ENCODE data around the gene IHH. TPM values are rescaled to one million over a fixed set of nuclear protein-coding genes. Genes with fewer than 3 reads are reported as not detected.

Gene IHH
- total RNA-seq, 2 experiments from 2014 or later, result 0.12 TPM; not detected in 1

DNA sequence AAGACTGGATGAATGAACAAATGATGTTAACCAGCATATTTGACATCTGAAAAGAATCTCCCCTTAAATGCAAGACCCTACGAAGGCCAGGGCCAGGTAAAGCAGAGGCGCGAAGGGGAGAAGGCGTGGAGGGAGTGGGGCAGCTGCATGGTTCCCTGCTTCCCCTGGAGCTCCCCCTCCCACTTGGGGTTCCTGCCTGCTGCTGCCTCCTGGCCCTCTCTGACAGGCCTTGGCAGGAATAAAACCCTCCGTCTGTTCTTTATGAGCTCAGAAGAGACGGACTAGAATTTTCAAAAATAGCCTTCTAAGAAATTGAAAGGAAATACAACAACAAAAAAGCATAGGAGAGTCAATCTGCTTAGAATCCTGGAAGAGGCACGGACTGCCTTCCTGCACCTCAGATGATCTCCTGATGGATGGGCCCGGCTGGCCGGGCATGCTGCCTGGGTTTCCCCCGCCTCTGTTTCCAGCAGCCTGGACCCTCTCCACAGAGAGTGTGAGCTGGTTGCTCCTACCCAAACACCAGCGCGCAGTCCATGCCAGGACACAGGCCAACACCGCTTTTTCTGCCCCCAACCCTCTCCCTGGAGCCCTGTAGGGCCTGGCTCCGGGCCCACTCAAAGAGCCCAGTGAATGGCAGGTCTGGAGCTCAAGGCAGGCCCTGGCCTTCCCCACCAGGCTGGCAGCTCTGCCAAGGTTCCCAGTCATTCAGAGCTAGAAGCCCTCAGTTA, 43.4 kb downstream of the IHH start:
- DNase-seq (no peak), ATAC-seq (no peak)
- Mint-ChIP-seq H3K27ac (no peak overlapping the region), H3K4me3 (no peak overlapping the region), H3K27me3 (peaks cover 15% of the 10 kb centered on the region), H3K36me3 (ENCODE audit: low read depth) (no peaks in the 10 kb centered on the region), H3K4me1 (no peaks in the 10 kb centered on the region), H3K9me3 (ENCODE audit: low read depth) (no peaks in the 10 kb centered on the region)
- intact Hi-C loops (cut with DNase I, micrococcal nuclease), result no loop called here
- ChIA-PET POLR2A (interaction anchor here (0.6 kb wide), 1 partner anchor 37 kb away, joined by 5 read pairs; no protein-coding TSS in a partner anchor), CTCF (interaction anchor here (0.5 to 1.6 kb wide), 2 partner anchors 37 to 331 kb away, joined by 3 to 9 read pairs; no protein-coding TSS in a partner anchor)

DNA sequence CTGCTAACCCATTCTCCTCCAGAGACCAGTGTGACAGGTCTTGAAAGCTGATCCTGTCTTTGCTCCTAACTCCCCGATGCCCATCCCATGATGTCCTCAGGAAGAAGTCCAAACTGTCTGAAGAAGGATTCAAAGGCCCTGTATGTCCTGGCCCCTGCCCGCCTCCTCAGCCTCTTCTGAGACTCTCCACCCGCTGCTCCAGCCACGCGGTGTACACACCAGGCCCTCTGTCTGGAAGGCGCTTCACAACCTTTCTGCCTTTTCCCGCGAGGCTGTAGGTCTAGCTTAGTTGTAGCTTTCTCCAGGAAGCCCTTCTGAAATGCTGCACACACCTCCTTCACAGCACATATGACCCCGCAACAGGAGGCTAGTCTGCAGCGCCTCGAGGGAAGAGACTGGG, 44.0 kb downstream of the IHH start:
- Mint-ChIP-seq H3K27ac (no peak overlapping the region), H3K9me3 (ENCODE audit: low read depth) (no peaks in the 10 kb centered on the region), H3K27me3 (peaks cover 15% of the 10 kb centered on the region), H3K4me3 (no peak overlapping the region), H3K4me1 (no peaks in the 10 kb centered on the region), H3K36me3 (ENCODE audit: low read depth) (no peaks in the 10 kb centered on the region)
- DNase-seq, result no peak
- POLR2A ChIA-PET, result no interaction called here
- ATAC-seq, result no peak
- CTCF ChIA-PET, result interaction anchor here (1.6 kb wide), 1 partner anchor 36 kb away, joined by 9 read pairs; no protein-coding TSS in a partner anchor
- intact Hi-C loops (cut with DNase I, micrococcal nuclease), result no loop called here

DNA sequence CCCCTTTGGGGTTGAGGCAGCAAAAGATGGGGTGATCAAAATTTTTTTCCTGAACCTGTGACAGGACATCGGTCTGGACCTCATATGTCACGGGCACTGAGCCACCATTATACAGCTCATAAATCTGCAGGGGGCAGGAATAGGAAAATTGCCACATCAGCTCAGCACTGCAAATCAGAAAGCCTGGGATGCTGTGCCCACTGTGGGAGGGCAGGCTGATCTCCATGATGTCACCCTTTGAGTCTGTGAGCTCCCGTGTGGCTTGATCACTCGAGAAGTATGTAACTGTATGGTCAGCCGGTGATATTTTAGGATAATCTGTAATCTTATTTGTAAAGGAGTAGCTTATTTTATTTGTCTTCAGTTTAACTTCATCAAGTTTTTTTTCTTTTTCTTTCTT, 49.8 kb downstream of the IHH start:
- Mint-ChIP-seq H3K4me1 (no peaks in the 10 kb centered on the region), H3K27ac (no peak overlapping the region), H3K36me3 (ENCODE audit: low read depth) (no peaks in the 10 kb centered on the region), H3K9me3 (ENCODE audit: low read depth) (no peaks in the 10 kb centered on the region), H3K4me3 (no peak overlapping the region), H3K27me3 (peaks cover 28% of the 10 kb centered on the region)
- DNase-seq (no peak), ATAC-seq (no peak)
- ChIA-PET POLR2A (no interaction called here), CTCF (interaction anchor here (0.8 to 1.4 kb wide), 5 partner anchors 12 to 485 kb away, joined by 3 to 5 read pairs (median 3); no protein-coding TSS in a partner anchor)
- intact Hi-C loops (cut with DNase I, micrococcal nuclease), result no loop called here

DNA sequence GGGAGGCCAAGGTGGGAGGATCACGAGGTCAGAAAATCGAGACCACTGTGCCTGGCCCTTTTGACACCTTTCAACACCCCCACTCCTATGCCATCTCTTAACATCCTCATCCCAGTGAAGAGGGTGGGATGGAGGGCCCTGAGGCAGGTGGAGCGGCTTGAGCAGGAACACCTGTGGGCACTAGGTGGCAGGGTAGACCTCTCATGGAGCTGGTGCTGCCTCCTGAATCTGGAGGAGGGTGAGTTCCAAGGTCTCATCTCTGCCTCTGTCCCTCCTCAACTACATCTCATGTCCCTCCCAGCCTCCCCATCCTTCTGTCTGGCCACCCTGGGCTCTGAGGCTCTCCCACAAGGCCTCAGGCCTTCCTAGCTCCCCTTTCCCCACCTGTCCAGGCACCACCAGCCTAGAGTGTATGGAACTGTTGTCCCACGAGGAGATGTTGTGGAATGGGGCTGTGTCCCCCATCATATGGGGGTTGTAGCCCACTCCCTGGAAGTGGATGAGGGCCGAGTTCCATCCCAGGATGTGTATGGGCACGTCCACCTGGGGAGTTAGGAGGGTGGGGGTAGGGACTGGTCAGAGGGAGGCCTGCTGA, 50.5 kb downstream of the IHH start:
- no peak overlapping the region for H3K27ac Mint-ChIP-seq
- POLR2A ChIA-PET, result no interaction called here

DNA sequence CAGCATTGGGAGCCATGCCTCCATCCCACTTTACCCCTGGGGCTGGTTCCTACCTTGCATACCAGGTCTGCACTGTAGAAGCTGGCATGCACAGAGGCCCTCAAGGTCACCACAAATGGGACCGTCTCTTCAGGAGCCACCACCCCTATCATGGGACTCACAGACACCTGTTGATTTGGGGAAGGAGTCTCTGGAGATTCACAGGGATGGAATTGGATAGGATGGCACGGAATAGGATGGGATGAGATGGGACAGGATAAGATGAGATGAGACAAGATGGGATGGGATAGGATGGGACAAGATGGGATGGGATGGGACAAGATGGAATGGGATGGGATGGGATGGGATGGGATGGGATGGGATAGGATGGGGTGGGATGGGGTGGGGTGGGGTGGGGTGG, 51.4 kb downstream of the IHH start:
- DNase-seq, result no peak
- Mint-ChIP-seq H3K4me1 (no peaks in the 10 kb centered on the region), H3K27ac (no peak overlapping the region), H3K9me3 (ENCODE audit: low read depth) (no peaks in the 10 kb centered on the region), H3K27me3 (peaks cover 35% of the 10 kb centered on the region), H3K4me3 (no peak overlapping the region), H3K36me3 (ENCODE audit: low read depth) (no peaks in the 10 kb centered on the region)
- ChIA-PET CTCF (interaction anchor here (1.0 kb wide), 1 partner anchor 13 kb away, joined by 5 read pairs; no protein-coding TSS in a partner anchor), POLR2A (no interaction called here)
- no peak for ATAC-seq
- intact Hi-C loops (cut with DNase I, micrococcal nuclease), result no loop called here

More for the DNA sequence above, 50.5 kb downstream of the IHH start:
- no peaks in the 10 kb centered on the region for H3K36me3 Mint-ChIP-seq (ENCODE audit: low read depth)
- intact Hi-C loops (cut with DNase I, micrococcal nuclease), result no loop called here
- ATAC-seq, result peak; percentile 73
- CTCF ChIA-PET, result interaction anchor here (0.6 to 1.4 kb wide), 6 partner anchors 11 to 164 kb away, joined by 3 to 5 read pairs (median 3); no protein-coding TSS in a partner anchor
- H3K9me3 Mint-ChIP-seq (ENCODE audit: low read depth), result no peaks in the 10 kb centered on the region
- peak; percentile 52 for DNase-seq
- H3K4me3 Mint-ChIP-seq, result no peak overlapping the region
- no peaks in the 10 kb centered on the region for H3K4me1 Mint-ChIP-seq
- H3K27me3 Mint-ChIP-seq, result peaks cover 35% of the 10 kb centered on the region

Small RNAs within 50 kb of the gene (microRNA-seq; reads per million reads assigned to microRNA genes)
- not detected for gene MIR3131 (ENCODE audit: borderline replicate concordance)

Other genes starting within 250 kb of the IHH start
- gene PRKAG3, start 229.1 kb downstream of the IHH start, total RNA-seq, result not detected
- under 1 TPM in 1 of 2 experiments, not detected in 1; 0.30 TPM for gene WNT6, start 201.1 kb downstream of the IHH start, total RNA-seq
- 1 to 10 TPM; 5.4 to 6.0 TPM for gene WNT10A, start 180.1 kb downstream of the IHH start, total RNA-seq
- not detected for gene CDK5R2, start 101.3 kb downstream of the IHH start, total RNA-seq
- not detected for gene FEV, start 75.7 kb downstream of the IHH start, total RNA-seq
- not detected for gene CRYBA2, start 67.5 kb downstream of the IHH start, total RNA-seq
- not detected for gene CFAP65, start 19.4 kb downstream of the IHH start, total RNA-seq
- gene NHEJ1, start 99.9 kb upstream of the IHH start, total RNA-seq, result 10 to 100 TPM; 20.7 to 23.8 TPM
- 1 to 10 TPM; 1.2 to 1.9 TPM for gene SLC23A3, start 109.1 kb upstream of the IHH start, total RNA-seq
- 10 to 100 TPM; 38.7 to 41.4 TPM for gene CNPPD1, start 116.0 kb upstream of the IHH start, total RNA-seq
- gene RETREG2, start 117.4 kb upstream of the IHH start, total RNA-seq, result 10 to 100 TPM; 58.8 to 70.1 TPM
- gene ZFAND2B, start 145.9 kb upstream of the IHH start, total RNA-seq, result 10 to 100 TPM; 21.5 to 27.6 TPM
- gene ABCB6, start 158.0 kb upstream of the IHH start, total RNA-seq, result 10 to 100 TPM; 18.2 to 21.9 TPM
- 10 to 100 TPM; 43.5 to 45.6 TPM for gene ATG9A, start 168.7 kb upstream of the IHH start, total RNA-seq
- gene ANKZF1, start 168.9 kb upstream of the IHH start, total RNA-seq, result 100 to 1,000 TPM; 140 to 166 TPM
- 1 to 10 TPM; 2.7 to 4.2 TPM for gene GLB1L, start 184.5 kb upstream of the IHH start, total RNA-seq
- gene STK16, start 184.6 kb upstream of the IHH start, total RNA-seq, result 10 to 100 TPM; 34.3 to 35.4 TPM
- not detected for gene TUBA4B, start 192.3 kb upstream of the IHH start, total RNA-seq
- gene TUBA4A, start 193.0 kb upstream of the IHH start, total RNA-seq, result 100 to 1,000 TPM; 210 to 369 TPM
- 10 to 100 TPM; 51.8 to 62.8 TPM for gene DNAJB2, start 218.4 kb upstream of the IHH start, total RNA-seq
- gene PTPRN, start 248.5 kb upstream of the IHH start, total RNA-seq, result under 1 TPM; 0.30 to 0.43 TPM

All from activated CD4-positive, alpha-beta T cell treated with anti-CD3 and anti-CD28 coated beads for 36 hours (primary cell).